Stimulated activated CD4-positive, alpha-beta T cell treated with anti-CD3 and anti-CD28 coated beads, Interleukin-4, amount 100 ng/mL, for 4 hours (primary cell): ENCODE measurements around the gene RBP2.
"Not testable (repeated sequence)": the region's sequence is repeated elsewhere in the genome, so short reads cannot be mapped to it uniquely, and the experiment has no call there.

ENCODE experiments used
- DNase-seq, 2 experiments: peaks; one replicate each; pipeline ENCODE4 v3.0.0-alpha.2; 2020

The RBP2 gene

GRCh38 chr3:139440639-139441556 lies 35.4 kb downstream of the RBP2 start:
- no peak for DNase-seq

GRCh38 chr3:139439278-139439677 lies 37.0 kb downstream of the RBP2 start:
- no peak for DNase-seq

GRCh38 chr3:139434764-139435307 lies 41.5 kb downstream of the RBP2 start:
- DNase-seq, result no peak

GRCh38 chr3:139434228-139434627 lies 42.1 kb downstream of the RBP2 start:
- no peak for DNase-seq

GRCh38 chr3:139433089-139433488 lies 43.2 kb downstream of the RBP2 start:
- no peak for DNase-seq

GRCh38 chr3:139430493-139430892 lies 45.8 kb downstream of the RBP2 start:
- no peak for DNase-seq

GRCh38 chr3:139427283-139428060 lies 48.8 kb downstream of the RBP2 start:
- no peak for DNase-seq

- no peak for DNase-seq
These were observed 50.4 kb downstream of the RBP2 start for GRCh38 chr3:139425745-139426400.

- no peak for DNase-seq
These were observed 53.1 kb downstream of the RBP2 start for GRCh38 chr3:139423232-139423631.

GRCh38 chr3:139421460-139421859 lies 54.9 kb downstream of the RBP2 start:
- no peak for DNase-seq

GRCh38 chr3:139421040-139421439 lies 55.3 kb downstream of the RBP2 start:
- no peak for DNase-seq

- DNase-seq, result no peak
These were observed 58.2 kb downstream of the RBP2 start for GRCh38 chr3:139418144-139418543.

GRCh38 chr3:139416275-139416674 lies 60.0 kb downstream of the RBP2 start:
- DNase-seq, result no peak

- DNase-seq, result no peak
These were observed 61.6 kb downstream of the RBP2 start for GRCh38 chr3:139414608-139415224.

- DNase-seq, result not testable (repeated sequence)
These were observed 63.4 kb downstream of the RBP2 start for GRCh38 chr3:139412891-139413290.
